HTERT RPE-1 (cell line): ENCODE measurements around the gene LHPP.

Source experiments
- in situ Hi-C: fragments of 300-500 bp; cut with MboI; formaldehyde crosslinking; loops from 4 replicates; pipeline ENCODE4 v1.14.3; 2020; ENCODE audit warnings: low sequenced_read_pairs

The LHPP gene

DNA sequence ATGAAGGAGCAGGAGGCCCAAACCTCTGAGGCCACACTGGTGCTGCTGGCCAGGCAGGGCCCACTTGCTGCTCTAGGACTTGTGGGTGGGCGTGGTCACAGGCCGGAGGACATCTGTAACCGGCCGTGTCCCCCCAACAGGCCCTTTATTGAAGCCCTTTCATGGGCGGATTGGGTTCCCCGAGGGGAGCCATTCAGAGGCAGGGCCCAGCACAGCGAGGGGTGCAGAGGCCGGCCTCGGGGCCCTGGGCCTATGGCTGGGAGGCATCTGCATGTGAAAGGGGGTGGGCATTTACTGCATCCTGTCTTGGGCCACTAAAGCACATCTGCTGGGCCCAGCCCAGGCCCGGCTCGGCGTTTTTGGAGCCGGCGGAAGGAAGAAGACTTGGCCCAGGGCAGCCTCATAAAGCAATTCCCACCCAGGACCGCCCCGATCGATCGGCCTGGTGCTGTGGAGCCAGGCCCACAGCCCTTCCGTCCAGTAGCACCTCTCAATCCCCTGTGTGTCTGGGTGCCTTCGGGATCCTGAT, 8.4 kb downstream of the LHPP start:
- in situ Hi-C loops: no loop called here

DNA sequence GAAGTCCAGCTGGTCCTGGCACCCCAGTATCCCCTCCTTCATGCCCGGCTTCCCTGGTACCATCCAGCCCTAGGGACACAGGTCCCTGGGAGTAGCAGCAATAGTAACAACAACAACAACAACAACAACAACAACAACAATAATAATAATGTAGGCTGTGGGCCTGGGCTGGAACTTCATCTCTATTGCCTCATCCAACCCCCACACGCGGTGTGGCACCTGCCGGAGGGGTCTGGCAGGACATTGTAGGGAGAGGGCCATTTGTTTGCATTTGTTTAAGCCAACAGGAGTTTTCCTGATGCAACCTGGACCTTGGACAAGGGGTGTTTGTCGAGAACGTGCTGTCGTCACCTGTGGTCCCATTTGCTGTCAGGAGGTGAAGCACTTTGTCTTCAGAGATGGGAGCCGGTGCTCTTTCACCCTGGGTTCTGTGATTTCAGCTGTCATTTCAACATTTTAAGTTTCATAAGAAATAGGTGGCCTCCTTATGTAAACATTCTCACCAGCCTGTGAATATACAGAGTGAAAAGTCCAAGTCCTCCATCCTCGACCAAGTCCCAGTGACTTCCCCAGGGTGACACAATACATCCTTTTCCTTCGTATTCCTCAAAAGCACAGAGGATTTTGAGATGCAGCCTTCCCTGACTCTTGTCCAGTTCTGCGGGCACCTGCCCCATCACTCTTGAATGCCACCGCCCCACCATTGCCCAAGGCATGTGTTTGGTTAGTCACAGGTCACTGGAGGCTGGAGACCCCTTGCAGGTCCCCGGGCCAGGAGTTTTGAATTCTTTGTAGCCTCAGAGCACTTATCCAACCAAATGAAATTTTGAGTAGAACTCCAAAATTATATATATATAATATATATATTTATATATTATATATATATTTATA, 9.2 kb downstream of the LHPP start:
- in situ Hi-C loops: no loop called here

DNA sequence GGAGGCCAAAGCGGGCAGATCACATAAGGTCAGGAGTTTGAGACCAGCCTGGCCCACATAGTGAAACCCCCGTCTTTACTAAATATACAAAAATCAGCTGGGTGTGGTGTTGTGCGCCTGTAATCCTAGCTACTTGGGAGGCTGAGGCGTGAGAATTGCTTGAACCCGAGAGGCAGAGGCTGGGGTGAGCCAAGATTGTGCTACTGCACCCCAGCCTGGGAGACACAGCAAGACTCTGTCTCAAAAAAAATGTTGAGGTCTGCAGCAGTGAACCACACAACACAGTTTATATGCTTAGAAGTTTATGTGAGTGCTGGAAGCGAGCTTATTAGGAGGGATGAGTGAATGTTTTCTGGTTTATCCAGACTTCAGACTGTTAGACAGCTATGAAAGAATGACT, 10.4 kb downstream of the LHPP start:
- in situ Hi-C loops: no loop called here

DNA sequence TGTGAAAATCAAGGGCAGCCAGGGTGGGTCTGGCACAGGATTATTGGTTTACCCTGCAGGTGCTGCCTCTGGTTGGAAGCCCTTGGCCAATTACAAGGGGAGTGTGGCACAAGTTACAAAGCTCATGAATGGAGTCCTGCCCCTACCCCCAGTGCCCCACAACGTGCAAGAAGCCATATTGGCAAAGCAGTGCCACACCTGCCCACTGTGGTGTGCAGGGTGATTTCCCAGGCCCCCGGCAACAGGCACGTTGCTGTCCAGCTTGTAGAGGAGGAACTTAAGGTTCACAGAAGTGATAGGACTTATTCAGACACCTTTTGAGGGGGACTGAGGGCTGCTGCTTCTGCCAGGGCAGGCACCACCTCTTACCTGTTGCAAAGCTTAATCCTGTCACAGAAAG, 11.4 kb downstream of the LHPP start:
- in situ Hi-C loops: no loop called here

DNA sequence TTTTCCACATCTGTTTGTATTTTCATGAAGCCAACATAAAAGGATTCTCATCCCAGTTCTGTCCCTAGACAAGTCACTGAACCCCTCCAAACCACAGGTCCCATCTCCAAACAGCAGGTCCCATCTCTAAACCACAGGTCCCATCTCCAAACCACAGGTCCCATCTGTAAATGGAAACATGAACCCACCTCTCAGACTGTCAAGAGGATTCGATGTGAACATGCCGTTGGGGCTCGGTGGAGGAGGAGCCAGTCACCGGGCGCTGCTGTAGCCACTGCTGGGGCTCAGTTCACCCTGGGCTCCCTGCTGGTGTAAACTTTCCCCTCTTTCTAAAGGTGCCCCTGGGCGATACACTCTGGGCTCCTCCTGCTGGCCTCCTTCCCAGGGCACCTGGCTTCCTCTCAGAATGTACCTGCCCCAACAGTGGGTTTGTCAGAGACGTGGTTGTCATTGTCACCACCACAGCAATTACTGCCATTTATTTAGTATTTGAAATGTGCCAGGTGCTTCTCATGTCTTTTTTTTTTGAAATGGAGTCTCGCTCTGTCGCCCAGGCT, 13.0 kb downstream of the LHPP start:
- in situ Hi-C loops: no loop called here

DNA sequence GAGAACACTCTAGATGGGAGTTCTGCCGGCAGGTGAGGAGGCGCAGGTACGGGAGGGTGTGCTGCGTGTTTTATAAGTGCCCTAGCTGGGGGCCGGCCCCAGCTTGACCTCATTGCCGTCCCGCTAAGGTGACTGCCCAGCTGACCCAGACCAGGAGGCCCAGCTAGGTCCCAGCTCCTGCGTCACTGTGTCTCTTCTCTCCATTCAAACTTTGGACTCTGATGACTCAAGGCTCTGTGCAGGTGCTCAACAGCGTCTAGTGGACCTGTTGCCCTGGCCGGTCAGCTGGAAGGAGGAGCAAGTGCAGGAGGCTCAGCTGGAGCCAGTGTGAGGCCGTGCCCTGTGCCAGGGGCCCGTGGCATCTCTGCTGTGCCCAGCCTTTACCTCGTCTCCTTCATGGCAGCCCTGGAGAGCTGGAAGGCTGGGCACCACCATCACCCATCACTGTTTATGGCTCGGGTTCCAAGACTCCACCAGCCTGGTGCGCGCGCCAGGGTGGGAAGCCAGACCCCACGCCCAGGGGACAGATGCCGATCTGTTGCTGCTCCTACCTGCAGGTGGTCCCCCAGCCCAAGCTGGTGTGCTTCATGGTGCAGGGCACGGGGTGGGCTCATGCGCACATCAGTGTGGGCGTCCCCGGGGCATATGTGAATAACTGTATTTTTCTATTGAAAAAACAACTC, 14.6 kb downstream of the LHPP start:
- in situ Hi-C loops: no loop called here

DNA sequence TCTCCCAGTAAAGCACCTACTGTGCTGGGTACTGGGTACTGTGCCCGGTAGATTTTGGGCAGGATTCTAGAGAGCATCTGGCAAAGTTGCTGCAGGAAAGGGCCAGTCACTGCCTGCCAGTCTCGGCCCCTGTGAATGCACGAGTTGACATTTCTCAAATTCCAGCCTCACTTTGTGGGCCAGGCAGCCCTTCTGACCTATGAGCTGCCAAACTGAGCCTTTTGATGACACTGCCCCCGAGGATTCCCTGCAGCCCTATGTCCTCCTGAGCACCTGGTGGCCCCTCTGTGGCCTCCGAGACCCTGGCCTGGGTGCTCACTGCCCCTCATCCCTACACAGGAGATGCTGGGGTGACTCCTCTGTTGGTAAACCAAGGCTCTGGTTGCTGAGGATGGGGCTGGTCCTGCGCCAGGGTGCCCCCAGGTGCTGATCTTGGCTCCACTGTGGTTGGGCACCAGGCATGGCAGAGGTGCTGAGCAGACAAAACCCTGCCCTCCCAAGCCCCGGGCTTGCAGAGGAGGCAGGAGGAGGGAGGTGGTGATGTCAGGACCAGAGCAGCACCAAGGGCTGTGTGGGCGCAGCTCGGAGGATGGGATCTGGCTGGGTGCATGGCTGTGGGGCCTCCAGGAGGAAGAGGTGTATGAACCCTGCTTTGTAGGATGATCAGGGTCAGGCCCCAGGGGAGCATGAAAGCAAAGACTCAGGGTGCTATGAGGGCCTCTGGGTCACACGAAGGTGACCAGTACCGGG, 16.2 kb downstream of the LHPP start:
- in situ Hi-C loops: no loop called here

DNA sequence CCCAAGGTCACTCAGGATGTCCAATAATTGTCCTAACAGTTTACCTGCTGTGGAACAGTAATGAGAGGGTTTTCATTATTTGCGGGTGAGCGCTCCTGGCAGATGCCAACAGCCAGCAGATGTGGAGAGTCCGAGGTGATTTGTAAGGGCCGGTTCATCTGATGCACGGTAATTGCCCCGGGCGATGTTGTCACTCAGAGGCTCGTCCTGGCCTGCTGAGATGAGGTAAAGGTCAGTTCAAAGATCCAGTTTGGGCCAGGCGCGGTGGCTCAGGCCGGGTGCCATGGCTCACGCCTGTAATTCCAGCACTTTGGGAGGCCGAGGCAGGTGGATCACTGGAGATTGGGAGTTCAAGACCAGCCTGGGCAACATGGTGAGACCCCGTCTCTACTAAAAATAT, 16.9 kb downstream of the LHPP start:
- in situ Hi-C loops: no loop called here

DNA sequence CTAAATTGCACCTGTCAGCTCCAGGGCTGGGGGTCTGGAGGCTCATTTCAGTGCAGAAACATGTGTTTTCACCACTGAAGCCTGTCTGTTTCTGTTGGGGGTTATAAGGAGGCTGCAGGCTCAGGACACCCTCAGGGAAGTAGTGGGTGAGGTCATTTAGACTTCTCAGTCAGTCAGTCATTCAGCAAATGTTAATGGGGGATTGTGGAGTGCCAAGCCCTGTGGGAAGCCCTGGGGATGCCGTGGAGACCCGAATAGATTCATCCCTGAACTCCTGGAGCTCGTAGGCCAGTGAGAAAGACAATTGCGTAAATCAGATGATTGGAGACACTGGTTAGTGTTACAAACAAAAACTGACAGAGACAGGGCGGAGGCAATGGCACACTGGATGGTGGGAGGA, 19.2 kb downstream of the LHPP start:
- in situ Hi-C loops: no loop called here

DNA sequence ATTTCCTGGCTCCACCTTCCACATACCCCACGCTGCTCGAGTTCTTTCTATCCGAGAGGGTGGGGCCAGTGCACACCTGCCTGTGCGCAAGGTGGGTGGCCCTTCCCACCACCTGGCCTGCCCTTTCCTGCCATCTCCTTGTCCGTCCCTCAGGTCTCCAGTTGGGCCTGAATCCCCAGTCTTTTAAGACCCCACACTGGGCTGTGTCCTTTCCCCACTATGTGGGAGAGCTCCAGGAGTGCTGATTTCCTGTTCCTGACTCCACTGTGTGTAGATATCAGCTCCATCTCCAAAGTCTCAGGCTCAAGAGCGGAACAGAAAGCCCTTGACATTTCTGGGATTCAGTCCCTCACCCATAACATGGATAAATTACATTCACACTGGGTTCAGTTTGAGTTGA, 20.1 kb downstream of the LHPP start:
- in situ Hi-C loops: no loop called here

DNA sequence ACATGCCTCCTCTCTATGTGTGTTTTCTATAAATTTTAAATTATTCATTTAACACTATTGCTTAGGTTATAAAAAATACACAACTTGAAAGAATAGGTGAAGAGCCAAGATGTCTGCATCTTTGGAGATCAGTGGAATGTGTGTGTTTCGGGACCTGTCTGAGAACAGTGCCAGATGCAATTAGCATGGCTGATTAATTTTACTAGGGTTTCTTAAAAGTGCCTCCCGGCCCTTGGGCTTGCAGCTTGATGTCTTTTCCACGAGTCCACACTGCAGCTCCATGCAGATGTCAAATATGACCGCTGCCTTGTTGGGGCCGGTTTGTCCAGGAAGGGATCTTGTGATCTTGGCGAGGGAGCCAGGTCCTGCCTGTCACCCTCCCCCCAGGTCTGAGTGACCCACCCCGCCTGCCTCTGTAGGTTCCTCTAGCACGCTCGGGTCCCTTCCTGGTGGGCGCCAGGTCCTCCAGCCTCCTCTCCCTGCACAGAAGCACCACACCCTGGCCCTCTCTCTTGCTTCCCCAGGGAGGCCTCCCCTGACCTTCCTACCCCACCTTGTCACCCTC, 20.7 kb downstream of the LHPP start:
- in situ Hi-C loops: no loop called here

DNA sequence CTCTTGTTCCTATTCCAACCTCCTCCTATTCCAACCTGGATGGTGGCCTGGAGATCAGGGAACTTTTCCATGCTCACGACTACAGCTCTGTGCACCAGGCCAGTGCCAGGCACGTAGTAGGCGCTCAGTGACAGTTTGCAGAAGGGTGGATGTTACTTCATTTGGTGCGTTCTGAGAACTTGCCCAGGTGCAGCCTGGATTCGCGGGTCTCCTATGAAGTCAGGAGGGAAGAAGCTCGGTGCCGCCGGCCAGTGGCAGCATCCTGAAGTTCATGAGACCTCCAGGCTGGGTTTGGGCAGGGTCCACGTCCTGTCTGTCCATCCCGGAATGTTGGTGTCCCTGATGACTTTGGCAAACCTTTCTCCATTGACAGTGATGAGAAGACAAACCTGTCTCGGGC, 21.3 kb downstream of the LHPP start:
- in situ Hi-C loops: no loop called here

DNA sequence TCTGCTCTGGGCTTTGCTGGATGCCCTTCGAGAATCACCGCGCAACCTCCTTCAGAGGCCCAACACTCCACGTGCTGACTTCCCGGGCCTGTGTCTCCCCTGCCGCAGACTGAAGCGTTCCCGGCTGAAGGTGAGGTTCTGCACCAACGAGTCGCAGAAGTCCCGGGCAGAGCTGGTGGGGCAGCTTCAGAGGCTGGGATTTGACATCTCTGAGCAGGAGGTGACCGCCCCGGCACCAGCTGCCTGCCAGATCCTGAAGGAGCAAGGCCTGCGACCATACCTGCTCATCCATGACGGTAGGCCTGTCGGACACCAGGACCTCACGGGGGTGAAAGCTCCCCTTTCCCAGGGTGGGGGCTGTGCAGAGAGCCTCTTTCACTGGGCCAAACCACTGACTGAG, 22.4 kb downstream of the LHPP start:
- in situ Hi-C loops: no loop called here

DNA sequence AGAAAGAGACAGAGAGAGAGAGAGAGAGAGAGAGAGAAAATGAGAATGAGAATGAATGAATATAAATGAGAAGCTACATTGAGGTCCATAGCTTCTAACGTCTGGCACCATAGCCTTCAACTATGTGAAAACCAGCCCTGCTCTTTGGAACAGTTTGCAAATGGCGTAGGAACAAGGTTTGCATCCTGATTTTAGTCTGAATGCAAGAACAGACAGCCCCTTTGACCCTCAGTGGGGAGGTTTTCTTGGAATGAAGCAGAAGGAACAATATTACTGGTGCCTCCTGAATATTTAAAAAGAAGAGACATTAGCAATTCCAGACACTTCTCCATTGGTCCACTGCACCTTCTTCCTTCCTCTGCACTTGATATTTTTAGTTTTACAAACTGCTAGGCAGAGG, 23.0 kb downstream of the LHPP start:
- in situ Hi-C loops: no loop called here

DNA sequence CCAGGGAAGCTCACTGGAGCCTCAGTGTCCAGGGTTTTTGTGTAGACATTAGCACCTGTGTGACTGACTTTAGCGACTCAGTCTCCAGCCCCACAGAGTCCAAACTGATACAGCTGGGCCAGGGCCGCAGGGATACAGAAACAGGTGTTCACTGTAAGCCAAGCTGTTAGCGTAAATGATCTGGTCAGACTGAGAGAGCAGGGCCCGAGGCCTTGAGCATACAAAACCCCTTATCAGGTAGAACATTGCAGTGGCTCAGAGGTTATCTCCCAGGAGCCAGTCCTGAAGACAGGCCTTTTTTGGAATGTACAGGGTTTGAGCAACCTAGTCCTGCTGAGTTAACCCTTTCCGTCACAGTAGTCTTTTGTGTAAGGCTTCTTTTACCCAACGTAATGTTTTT, 25.0 kb downstream of the LHPP start:
- in situ Hi-C loops: no loop called here

DNA sequence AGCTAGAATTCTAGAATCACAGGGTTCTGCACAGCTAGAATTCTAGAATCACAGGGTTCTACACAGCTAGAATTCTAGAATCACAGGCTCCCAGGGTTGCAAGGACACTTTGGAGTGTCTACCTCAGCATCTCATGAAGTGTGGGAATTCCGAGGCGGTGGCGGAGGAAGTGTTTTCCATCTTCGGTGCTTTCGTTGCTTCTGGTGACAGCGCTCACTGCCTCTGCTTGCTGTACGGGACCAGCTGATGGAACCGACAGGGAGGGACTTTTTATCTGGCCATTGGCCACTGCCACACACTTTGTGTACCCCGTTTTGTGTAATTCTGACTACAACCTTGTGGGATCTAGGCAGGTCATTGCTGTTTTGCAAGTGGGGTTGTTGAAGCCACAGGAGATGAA, 29.5 kb downstream of the LHPP start:
- in situ Hi-C loops: no loop called here

DNA sequence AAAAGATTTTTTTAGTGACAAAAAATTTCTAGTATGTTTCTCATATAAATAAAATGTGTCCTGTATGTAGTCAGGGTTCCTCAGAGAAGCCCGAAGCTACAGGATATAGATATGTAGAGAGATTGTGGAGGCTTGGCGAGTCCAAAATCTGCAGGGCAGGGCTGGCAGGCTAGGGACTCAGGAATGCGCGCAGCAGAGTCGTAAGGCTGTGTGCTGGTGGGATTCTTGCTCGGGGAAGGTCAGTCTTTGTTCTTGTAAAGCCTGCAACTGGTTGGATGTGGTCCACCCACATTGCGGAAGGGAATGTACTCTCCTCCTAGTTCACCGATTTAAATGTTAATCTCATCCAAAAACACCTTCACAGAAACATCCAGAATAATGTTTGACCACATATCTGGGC, 30.6 kb downstream of the LHPP start:
- in situ Hi-C loops: no loop called here

DNA sequence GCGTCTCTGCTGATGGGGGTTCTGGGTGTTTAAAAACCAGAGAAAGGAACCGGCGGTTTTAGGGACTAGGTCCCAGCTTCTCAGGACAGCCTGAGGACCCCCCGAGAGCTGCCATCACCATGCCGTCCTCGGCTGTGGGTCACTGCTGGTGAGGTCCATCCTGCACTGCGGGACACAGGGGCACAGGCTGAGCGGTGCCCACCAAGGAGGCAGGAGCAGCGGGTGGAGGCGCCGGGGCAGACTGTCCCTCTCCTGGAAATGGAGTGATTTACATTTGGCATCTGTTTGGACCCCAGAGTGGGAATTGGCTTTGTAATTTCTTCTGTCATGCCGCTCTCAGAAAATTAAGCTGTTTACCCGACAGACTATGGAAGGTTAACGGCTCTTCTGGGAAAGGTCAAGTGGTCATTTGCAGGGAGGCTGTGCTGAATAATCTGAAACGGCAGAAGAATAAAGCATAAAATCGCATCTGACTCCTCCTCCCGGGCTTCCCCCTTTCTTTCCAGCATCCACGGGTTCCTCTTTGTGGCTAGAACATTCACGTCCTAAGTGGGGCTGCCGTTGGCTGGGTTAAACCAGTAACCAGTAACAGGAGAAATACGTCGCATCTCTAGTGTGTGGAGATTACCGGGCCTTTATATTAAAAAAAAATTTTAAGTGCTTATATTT, 31.7 kb downstream of the LHPP start:
- in situ Hi-C loops: no loop called here

DNA sequence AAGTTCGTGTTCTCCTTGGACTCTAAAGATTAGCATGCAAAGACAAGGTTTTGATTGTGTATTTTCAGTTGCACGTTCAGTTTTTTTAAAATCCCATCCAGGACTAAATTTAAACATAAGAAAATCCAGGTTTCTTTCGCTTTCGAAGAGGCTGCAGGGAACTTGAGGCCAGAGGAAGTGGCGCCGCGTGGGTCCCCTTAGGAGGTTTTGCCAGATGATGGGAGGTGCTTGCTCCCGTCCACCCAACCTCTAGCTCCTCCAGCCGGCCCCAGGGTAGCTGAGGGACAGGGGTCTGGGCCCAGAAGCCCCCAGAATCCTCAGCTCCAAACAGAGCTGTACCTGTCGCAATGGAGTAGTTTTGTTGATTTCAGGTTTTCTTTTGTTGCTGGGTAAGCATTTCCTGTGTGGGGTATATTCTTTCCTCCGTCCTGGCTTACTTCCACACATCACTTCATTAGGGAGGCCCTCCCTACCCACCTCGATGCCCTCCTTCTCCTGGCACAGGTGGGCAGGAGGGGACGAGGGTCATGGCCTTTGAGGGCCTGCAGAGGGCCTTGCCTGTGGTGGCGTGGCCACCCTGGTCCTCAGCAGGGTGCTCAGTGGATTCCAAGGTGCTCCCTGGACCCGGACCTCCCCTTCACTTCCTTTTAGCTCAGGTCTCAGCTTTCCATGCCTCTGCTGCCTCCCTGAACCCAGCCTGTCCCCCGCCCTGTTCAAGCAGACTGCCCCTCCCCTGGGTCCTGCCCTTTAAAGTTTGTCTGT, 32.6 kb downstream of the LHPP start:
- in situ Hi-C loops: no loop called here

DNA sequence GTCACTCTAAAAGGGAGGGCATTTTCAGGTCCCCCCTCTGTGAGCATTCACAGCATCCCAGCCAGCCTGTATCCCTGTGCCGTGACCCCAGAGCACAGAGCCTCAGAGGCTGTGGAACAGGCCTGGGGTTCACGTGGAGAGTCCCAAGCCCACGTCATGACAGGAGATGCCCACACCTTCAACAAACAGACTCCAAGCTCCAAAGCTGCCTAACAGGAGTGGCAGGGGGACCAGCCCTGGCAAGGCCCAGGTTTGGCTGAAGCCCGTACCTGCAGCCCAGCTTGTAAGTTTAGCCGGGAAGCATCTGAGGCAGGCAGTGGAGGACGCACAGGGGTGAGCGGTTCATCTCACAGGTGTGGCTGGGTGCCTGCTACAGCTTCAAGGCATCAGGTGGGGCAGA, 33.5 kb downstream of the LHPP start:
- in situ Hi-C loops: no loop called here
